GM12872 (cell line): Measurements from ENCODE around the gene CACNA1B.

Experiments
- CTCF ChIP-seq: IDR thresholded peaks from 3 replicates; pipeline ENCODE4 v1.5.1; 2011; ENCODE audit warnings: low read depth, mild to moderate bottlenecking, low read length, moderate library complexity; ENCODE audit not compliant: insufficient read depth

The CACNA1B gene

DNA sequence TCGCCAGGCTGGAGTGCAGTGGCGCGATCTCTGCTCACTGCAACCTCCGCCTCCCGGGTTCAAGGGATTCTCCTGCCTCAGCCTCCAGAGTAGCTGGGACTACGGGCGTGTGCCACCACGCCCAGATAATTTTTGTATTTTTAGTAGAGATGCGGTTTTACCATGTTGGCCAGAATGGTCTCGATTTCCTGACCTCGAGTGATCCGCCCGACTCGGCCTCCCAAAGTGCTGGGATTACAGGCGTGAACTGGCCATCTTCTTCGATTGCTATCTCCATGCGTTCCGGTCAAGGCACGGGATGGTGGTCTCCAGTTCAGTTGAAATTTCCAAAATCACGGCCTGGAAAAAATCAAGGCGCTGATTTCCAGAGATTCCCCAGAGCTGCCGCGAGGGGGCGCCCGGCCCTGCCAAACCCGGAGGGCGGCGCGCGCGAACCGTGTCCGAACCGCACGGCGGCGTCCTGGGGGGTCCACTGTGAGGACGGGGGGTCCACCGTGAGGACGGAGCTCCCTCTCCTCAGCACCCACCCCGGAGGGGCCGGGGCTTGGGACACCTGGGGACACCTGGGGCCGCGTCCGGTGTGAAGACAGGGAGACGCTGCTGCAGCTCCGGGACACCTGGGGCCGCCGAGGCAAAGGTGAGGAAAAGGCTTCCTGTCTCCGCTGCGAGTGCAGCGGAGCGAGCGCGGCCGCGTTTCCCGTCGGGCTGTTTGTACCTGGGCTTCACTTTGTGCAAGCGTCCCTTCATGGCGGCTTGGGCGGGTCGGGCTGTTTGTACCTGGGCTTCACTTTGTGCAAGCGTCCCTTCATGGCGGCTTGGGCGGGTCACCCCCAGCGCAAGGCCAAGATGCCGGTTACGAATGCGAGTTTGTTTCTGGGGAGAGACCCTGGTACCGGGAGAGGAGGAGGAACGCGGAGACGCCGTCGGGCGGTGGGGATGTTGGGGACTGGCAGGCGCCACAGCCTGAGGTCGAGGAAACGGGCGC, 272.4 kb downstream of the CACNA1B start:
- TF ChIP-seq CTCF: 0 out of 3 replicates have a peak, but pooled peaks have one; percentile 17
